GM18498 (cell line): ENCODE results near the gene SPIN4.
"Not testable (repeated sequence)": the region's sequence is repeated elsewhere in the genome, so short reads cannot be mapped to it uniquely, and the experiment has no call there.

ENCODE experiments used
- ATAC-seq: cut with Tn5 transposase; IDR thresholded peaks from one replicate; pipeline ENCODE4 v1.9.1; 2021; ENCODE audit warnings: mild to moderate bottlenecking, moderate library complexity; ENCODE audit not compliant: unreplicated experiment

Gene SPIN4

DNA sequence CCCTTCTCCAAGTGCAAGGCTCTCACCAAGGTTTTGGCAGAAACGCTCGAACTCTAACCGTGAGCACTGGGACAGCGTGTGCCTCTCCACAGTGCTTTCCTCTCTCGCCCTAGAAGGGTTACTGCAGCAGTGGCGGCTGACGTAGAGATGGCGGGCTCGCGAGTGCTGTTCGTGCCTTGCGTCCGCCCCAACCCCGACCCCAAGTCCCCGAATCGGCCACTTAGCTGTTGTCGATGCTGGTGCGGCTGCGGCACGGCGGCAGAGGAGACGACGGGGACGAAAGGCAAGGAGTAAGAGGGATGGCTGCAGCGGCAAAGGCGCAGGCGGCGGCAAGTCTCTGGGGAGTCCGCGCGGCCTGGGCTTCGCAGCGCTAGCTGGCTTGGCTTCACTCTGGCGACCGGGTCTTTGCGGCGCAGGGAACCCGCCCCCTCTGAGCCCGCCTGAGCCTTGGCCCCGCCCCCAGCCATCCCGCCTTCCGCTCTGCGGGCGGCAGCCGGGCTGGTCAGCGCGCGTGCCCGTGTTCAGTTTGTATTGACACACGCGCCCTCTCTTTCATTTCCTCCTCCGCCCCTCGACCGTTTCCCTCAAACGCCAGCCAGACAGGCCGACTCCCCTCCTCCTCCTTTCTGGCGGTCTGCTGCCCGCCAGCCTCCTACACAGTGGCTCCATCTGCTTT is at the start of gene SPIN4:
SPIN4 (minus strand) TSS at position 392 of the 676 bp plus-strand sequence. CDS start 513 bp downstream, outside the sequence.
- ATAC-seq = peak; percentile 94

DNA sequence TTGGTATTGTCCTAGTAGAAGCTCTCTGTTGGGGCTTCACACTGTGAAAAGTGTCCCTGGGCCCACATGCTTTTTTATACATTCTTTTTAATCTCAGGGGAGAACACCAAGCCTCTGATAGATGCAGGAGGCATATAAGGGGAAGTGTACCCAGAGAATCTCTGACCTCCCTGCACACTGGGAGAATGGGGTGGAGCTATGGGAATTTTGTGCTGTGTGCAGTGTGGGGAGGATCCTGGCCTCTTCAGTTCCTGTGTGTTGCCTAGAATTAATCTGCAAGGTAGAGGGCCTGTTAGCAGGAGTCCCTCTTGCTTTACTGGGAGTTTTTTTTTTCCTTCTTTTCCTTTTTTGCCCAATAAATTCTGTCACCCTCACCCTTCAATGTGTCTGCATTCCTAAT is 49.2 kb upstream of the SPIN4 start:
- no peak for ATAC-seq

GRCh38 chrX:63394872-63395271 is 43.7 kb upstream of the SPIN4 start:
- ATAC-seq = no peak

DNA sequence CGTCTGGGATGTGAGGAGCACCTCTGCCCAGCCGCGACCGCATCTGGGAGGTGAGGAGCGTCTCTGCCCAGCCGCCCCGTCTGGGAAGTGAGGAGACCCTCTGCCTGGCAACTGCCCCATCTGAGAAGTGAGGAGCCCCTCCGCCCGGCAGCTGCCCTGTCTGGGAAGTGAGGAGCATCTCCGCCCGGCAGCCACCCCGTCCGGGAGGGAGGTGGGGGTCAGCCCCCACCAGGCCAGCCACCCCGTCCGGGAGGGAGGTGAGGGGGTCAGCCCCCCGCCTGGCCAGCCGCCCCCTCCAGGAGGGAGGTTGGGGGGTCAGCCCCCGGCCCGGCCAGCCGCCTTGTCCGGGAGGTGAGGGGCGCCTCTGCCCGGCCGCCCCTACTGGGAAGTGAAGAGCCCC is 42.0 kb upstream of the SPIN4 start:
- not testable (repeated sequence) for ATAC-seq

DNA sequence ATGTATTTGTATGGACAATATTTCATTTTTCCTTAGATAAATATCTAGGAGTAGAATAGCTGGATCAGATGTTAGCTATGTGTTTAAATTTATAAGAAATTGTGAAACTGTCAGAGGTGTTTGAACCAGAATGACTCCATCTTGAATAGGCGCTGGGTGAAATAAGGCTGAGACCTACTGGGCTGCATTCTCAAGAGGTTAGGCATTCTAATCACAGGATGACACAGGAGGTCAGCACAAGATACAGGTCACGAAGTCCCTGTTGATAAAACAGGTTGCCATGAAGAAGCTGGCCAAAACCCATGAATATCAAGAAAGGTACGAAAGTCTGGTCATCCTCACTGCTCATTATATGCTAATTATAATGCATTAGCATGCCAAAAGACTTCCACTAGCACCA is 36.3 kb upstream of the SPIN4 start:
- ATAC-seq = no peak

GRCh38 chrX:63384263-63384662 is 33.1 kb upstream of the SPIN4 start:
- ATAC-seq = not testable (repeated sequence)

GRCh38 chrX:63373012-63373411 is 21.9 kb upstream of the SPIN4 start:
- ATAC-seq = not testable (repeated sequence)

DNA sequence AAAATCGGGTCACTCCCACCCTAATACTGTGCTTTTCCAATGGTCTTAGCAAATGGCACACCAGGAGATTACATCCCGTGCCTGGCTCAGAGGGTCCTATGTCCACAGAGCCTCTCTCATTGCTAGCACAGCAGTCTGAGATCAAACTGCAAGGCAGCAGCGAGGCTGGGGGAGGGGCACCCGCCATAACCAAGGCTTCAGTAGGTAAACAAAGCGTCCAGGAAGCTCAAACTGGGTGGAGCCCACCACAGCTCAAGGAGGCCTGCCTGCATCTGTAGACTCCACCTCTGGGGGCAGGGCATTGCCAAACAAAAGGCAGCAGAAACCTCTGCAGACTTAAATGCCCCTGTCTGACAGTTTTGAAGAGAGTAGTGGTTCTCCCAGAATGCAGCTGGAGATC is 16.6 kb upstream of the SPIN4 start:
- not testable (repeated sequence) for ATAC-seq

- ATAC-seq = no peak
These were observed 12.7 kb upstream of the SPIN4 start for GRCh38 chrX:63363788-63364187.

DNA sequence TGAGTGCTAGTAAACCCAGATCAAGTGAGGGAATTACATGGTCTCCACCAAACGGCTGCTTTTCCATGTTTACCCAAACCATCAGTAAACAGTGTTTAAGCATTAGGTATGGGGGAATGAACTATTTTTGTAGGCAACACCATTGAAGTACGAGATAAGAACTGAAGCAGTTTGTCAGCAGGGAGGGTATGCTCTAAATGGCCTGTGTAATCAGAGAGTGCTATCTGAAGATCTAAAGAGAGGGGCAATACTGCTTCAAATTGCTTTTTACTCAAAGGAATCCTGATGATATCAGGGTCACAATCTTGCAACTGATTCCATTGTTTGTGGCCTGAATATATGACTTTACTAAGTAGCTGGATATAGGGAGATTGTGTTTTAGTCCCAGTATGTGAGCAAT is 10.4 kb upstream of the SPIN4 start:
- ATAC-seq = no peak

DNA sequence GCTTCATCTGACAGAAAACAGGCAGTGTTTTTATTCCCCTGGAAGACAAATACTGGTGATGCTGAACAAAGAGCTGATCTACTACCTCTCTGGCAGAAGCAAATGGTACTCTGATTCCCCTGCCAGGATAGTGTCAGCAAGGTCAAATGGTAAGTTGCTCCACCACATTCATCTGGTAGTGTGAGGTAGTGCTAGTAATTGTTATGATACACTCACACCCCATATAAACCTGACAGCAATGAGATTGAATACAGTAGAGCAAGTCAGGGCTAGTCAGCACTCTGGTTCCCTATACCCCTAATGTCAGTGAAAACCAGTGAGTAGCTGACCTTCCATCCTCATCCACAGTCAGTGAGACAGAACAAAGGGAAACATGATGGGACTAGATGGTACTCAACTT is 3.4 kb upstream of the SPIN4 start:
- no peak for ATAC-seq

DNA sequence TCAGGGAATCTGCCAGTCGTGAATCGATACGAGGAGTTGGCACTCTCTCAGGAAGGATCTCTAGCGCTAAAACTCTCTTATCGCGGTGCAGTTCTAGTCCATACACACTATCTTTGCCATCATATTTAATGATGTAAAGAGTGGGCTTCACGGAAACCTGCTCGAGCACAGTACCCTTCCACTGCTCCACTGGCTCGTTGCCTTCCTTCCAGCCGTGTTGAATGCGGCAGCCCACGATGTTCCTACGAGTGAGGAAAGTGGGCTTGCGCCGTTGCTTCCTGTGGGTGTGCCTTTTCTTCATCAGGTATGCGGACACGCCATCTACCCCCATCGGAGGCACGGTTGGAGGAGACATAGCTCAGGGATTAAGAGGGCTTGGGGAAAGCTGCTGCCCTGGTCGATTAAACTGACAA is 661 bp downstream of the SPIN4 start:
- peak; percentile 51 for ATAC-seq

DNA sequence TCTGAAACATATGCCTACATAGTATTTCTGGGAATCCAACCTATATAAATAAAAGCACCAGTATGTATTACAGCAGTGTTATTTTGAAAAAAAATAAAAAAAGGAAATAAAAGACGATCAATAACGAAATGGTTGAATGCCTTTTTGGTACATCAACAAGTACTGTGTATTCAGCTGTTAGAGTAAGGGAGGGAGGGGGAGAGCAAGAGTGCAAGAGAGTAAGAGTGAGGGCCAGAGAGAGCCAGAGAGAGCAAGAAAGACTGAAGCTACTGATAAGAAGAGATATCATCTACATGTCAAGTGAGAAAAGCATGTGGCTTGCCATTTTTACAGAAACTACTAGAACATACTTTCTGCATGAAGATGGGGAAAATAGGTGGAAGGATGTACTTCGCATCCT is 1.8 kb downstream of the SPIN4 start:
- ATAC-seq = no peak

- ATAC-seq = no peak
These were observed 20.5 kb downstream of the SPIN4 start for GRCh38 chrX:63330681-63331080.

DNA sequence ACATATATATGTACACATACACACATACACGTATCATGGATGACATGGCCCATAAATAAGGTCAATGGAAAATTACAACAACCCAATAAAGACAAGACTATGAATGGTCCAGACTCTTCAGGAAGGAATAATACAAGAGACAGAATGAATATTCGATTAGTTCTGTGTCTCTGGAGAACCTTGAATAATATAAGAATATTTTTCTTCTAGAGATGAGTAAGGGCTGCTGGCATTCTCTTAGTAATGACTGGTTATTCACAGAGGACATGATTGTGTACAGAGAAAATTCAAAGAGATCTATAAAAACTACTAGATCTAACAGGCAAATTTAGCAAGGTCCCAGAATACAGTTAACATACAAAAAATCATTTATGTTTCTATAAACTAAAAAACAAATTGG is 23.3 kb downstream of the SPIN4 start:
- no peak for ATAC-seq

DNA sequence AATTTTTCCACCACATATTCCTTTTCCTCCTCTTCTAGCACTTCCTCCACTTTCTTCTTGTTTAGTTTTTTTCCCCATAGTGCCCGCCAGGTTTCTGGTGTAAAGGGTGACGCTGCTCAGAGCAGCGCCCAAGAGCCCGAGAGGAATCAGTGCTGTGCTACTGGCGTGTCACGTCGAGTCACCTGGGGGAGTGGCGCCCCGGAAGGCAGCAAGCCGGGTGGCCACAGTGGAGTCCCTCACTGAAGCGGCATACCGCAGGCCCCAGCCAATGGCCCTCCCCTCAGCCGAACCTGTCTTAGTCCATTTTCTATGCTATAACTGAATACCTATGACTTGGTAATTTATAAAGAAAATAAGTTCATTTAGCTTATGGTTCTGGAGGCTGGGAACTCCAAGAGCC is 51.5 kb downstream of the SPIN4 start:
- ATAC-seq = no peak
